HuH-7 (cell line): ENCODE measurements around the gene HS3ST1.
"Not testable (repeated sequence)": the region's sequence is repeated elsewhere in the genome, so short reads cannot be mapped to it uniquely, and the experiment has no call there.

ENCODE experiments used
- DNase-seq: peaks from one replicate; pipeline ENCODE4 v3.0.0; 2011; ENCODE audit warnings: low spot score

The HS3ST1 gene

GRCh38 chr4:11399461-11399971 is 29.2 kb downstream of the HS3ST1 start:
- DNase-seq, result no peak

DNA sequence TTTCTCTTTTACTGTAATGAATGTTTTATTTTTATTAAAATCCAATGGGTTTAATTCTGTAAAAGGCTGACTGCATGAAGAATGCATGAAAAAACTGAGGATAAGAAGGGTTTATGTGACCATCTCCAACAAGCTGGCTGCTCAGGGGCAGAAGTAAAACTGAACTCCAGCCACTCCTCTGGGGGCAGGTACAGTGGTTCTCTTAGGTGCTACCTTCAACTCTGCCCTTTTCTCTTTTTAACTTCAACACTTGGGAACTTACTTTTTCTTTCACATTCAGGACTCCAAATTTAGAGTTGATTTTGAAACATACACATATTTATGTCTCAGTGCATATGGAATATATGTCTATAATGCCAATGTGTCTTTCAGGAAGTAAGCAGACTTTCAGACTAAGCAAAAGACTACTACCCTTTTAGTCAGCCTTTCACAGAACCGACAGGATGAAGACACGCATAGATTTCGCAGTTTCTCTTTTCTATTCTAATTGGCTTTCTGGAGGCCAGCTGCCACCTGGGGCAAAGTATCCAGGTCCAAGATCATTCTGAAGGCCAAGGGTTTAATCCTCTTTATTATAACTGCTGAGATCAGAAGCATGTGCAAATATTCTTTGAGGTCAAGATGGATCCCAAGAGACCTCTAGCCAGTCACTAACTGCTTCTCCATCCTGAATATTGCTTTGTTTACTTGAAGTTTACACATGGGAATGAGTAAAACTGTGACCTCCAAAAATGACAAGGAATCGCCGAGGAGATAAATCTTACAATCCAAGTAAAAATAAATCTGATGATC is 30.7 kb downstream of the HS3ST1 start:
- no peak for DNase-seq

DNA sequence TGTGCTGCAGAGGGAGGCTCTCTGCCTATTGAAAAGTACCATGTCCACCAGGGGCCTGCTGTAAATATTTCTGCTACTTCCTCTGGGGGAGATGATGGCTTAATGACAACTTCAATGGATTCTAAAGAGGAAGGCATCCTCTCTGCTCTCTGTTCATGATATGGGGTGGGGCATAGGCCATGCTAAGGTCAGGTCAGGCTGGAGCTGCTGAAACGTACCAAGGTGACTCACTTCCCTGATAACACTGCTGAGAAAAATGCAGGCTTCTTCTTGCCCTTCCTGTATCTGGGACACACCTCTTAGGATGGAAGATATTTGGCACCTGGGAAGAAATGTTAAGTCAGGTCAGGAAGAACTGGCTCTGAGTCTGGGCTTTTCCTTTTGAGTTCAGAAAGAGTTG is 31.5 kb downstream of the HS3ST1 start:
- peak; percentile 19 for DNase-seq

DNA sequence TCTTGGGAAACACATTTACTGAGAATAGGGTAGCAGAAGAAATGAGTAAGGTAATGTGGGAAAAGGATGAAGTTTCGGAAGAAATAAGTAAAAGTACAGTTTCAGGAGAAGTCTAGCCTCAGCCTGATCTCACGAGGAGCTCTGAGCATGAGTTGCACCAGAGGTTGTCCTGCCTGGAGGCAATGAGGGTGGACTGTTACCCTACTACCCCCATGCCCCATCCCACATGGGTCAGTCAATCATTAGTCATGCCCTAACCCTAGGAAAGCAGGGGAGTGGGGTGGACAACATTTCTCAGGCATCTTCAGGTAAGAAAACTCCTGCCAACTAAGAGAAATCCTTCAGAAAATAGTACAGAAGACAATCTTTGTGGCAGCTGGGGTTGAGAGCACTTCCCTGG is 35.1 kb downstream of the HS3ST1 start:
- DNase-seq, result no peak

GRCh38 chr4:11384072-11384471 is 44.6 kb downstream of the HS3ST1 start:
- not testable (repeated sequence) for DNase-seq

DNA sequence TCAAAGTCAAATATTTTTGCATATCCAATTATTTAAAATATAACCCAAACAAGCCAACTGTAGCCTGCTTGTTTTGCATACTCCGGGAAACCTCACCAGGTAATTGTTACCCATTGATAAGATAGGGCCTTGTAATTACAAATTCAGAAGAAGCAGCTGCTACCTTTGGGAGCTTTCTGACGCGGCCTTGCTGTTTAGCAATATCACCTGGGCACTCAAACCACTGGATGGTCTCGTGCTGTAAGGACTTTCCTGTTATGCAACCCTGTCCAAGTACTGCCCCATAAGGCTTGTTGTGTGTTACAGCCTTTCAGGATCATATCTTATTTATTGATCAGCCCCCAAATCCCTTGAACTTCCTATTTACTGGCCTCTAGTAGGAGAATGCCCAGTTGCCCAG is 52.1 kb downstream of the HS3ST1 start:
- DNase-seq, result no peak

DNA sequence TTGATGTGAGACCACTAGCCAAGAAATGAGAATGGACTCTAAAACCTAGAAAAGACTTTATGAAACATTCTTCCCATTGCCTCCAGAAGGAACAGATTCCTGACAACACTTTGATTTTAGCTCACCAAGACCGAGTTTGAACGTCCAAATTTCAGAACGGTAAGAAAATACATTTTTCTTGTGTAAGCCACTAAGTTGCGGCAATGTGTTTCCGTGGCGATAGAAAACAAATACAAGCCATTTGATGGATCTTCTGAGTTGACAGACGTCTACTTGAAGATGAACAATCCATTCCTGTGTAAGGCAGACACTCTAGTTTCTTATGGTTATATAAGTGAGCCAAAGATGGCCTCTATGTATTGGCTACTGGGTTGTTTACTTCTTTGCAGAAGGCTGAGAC is 52.5 kb downstream of the HS3ST1 start:
- DNase-seq, result no peak

- DNase-seq, result no peak
Measured at GRCh38 chr4:11368701-11369115, 60.0 kb downstream of the HS3ST1 start.

GRCh38 chr4:11367371-11367770 is 61.3 kb downstream of the HS3ST1 start:
- peak; percentile 30 for DNase-seq

GRCh38 chr4:11366859-11367258 is 61.8 kb downstream of the HS3ST1 start:
- no peak for DNase-seq

GRCh38 chr4:11365039-11365438 is 63.7 kb downstream of the HS3ST1 start:
- DNase-seq, result no peak

GRCh38 chr4:11359591-11359990 is 69.1 kb downstream of the HS3ST1 start:
- DNase-seq, result no peak

- no peak for DNase-seq
Measured at GRCh38 chr4:11355226-11355625, 73.5 kb downstream of the HS3ST1 start.

DNA sequence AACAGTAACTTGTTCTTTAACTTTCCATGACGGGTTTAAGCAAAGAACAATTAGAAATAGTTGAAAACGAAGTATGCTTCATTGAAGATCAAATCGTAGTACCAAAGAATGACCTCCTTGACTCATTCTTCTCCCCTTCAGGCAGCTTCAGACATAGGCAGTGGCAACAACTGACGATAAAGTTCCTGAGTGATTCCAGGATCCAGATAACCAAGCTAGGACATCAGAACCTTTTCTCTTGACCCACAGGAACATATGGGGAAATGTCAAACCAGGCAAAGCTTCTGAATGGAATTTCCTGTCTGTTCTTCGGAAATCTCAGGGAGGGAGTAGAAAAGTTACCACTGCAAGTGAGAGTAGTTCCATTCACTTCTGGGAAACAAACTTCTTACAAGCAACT is 74.2 kb downstream of the HS3ST1 start:
- DNase-seq, result no peak

DNA sequence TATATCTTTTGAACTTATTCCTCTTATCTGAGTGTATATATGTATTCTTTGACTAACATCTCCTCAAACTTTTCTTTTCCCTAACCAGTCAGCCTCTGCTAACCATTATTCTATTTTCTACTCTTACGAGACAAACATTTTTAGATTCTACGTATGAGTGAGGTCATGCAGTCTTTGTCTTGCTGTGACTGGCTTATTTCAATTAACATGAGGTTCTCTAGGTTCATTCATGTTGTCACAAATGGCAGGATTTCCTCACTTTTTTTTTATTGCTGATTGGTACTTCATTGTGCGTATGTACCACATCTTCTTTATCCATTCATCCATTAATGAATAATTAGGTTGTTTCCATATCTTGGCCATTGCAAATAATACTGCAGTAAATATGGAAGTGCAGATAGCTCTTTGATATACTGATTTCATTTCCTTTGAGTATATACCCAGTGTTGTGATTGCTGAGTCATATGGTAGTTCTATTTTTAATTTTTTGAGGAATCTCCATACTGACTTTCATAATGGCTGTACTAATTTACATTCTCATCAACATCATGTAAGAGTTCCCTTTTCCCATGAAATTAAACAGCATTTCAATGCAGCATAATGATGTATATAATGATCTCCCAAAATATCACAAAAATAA is 80.1 kb downstream of the HS3ST1 start:
- DNase-seq, result no peak

- no peak for DNase-seq
Measured at GRCh38 chr4:11344916-11345315, 83.8 kb downstream of the HS3ST1 start.

DNA sequence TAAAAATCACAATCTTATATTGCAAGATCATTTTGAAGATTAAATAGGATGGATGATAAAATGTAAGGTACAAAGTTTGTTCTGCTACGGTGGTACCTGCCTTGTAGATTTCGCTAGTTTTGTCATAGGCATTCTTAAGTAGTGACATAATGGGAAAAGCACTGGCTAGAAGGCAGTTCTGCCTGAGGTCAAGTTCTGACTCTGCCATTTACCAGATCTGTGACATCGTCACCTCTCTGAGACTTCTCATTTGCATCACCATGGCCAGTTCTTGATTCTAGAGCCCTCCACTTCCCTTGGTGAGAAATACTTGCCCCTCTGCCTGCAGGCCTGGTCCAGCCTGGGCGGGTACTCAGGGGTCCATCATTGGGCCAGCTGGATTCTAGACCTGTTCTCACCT is 85.2 kb downstream of the HS3ST1 start:
- DNase-seq, result no peak
